ENCODE results near the gene IHH. TPM values are rescaled to one million over a fixed set of nuclear protein-coding genes. Genes with fewer than 3 reads are reported as not detected.

IHH gene
- total RNA-seq, 1 experiment from 2014 or later: 0.07 TPM

DNA sequence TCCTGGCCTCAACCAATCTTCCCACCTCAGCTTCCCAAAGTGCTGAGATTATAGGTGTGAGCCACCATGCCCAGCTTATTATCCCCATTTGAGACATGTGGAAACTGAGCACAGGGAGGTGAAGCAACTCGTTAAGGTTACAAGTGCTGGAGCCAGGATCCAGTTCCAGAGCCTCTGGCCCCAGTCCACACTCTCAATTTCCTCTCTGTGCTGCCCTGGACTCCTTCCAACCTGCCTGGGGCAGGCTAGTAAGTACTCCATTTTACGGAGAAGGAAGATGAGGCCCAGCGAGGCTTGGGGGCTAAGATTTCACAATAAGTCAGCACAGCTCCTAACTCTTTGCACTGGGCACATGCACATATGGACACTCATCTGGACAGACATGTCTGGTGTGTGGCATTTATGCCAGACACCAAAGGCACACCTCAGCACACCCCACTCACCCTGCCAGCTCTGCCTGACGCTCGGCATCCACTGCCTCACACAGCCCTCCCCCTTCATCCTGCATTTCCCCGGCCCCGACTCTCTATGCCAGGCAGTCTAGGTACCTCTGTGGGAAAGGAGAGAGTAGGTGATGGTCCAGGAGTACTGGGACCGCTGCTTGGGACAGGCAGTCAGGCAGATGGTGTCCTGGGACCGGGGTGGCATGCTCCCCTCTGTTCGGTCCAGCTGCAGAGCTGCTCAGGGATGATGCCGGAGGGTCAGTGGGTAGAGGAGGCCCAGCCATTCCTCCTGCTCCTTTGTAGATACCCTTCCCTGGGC is 39.9 kb downstream of the IHH start:
- BruUV-seq (replicated peaks): no TSS peak
- Histone ChIP-seq H3K27ac (ENCODE audit: low read length) (no peak overlapping the region), H4K20me1 (ENCODE audit: low read length) (no peaks in the 10 kb centered on the region), H3K9ac (ENCODE audit: low read length) (no peak overlapping the region), H3K4me1 (ENCODE audit: insufficient read depth, low read length) (no peaks in the 10 kb centered on the region), H3K79me2 (ENCODE audit: low read length) (no peaks in the 10 kb centered on the region), H3K9me3 (ENCODE audit: low read length) (no peaks in the 10 kb centered on the region), H3K36me3 (ENCODE audit: low read depth, low read length) (no peaks in the 10 kb centered on the region), H3K4me2 (ENCODE audit: low read length) (no peak overlapping the region), H2AFZ (ENCODE audit: low read length) (no peak overlapping the region), H3K4me3 (ENCODE audit: low read length) (no peak overlapping the region), H3K9me2 (replicated peaks; ENCODE audit: low read length) (no peaks in the 10 kb centered on the region), H3F3A (ENCODE audit: low read length, unreplicated experiment) (no peaks in the 10 kb centered on the region), H3K27me3 (ENCODE audit: low read length) (no peaks in the 10 kb centered on the region)
- intact Hi-C loops (cut with micrococcal nuclease): no loop called here
- TF ChIP-seq, protein P1, sequence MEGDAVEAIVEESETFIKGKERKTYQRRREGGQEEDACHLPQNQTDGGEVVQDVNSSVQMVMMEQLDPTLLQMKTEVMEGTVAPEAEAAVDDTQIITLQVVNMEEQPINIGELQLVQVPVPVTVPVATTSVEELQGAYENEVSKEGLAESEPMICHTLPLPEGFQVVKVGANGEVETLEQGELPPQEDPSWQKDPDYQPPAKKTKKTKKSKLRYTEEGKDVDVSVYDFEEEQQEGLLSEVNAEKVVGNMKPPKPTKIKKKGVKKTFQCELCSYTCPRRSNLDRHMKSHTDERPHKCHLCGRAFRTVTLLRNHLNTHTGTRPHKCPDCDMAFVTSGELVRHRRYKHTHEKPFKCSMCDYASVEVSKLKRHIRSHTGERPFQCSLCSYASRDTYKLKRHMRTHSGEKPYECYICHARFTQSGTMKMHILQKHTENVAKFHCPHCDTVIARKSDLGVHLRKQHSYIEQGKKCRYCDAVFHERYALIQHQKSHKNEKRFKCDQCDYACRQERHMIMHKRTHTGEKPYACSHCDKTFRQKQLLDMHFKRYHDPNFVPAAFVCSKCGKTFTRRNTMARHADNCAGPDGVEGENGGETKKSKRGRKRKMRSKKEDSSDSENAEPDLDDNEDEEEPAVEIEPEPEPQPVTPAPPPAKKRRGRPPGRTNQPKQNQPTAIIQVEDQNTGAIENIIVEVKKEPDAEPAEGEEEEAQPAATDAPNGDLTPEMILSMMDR (conservative IDR thresholded peaks at IDR 0.05; ENCODE audit: low read depth, low read length): no peak
- TF ChIP-seq EZH2phosphoT487 (IDR thresholded peaks at IDR 0.05; ENCODE audit: borderline replicate concordance, low read length) (no peak), EZH2 (IDR thresholded peaks at IDR 0.05; ENCODE audit: low read length, unreplicated experiment) (no peak)
- ATAC-seq (no peak), DNase-seq (peak; percentile 26)
- CTCF ChIA-PET: interaction anchor here (0.6 kb wide), 1 partner anchor 124 kb away, joined by 3 read pairs; no protein-coding TSS in a partner anchor
- POLR2A ChIA-PET (ENCODE audit: unreplicated experiment): no interaction called here

DNA sequence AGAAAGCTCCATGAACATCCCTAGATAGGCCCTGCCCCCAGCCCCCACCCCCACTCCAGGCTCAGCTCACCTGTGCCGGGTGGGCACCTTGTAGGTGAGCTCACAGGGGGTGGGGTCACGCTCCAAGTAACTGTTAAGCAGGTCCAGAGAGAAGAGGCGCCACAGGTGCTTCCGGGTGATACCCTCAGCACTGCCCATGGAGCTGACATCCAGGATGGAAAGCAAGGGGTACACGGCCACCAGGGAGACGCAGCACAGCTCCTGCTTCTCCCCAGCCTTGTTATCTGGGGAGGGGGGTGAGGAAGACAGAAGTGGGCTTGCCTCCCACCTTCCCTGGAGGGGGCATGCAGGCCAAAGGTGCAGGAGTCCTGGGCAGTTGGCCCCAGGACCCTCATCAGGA is 41.3 kb downstream of the IHH start:
- H3K9me3 ChIP-seq (ENCODE audit: low read length): no peaks in the 10 kb centered on the region
- BruUV-seq (replicated peaks): no TSS peak
- no peaks in the 10 kb centered on the region for H3K36me3 ChIP-seq (ENCODE audit: low read depth, low read length)
- H3K79me2 ChIP-seq (ENCODE audit: low read length): no peaks in the 10 kb centered on the region
- ChIA-PET CTCF (interaction anchor here (0.5 to 0.7 kb wide), 2 partner anchors 9 to 40 kb away, joined by 4 read pairs; no protein-coding TSS in a partner anchor), POLR2A (ENCODE audit: unreplicated experiment) (no interaction called here)
- intact Hi-C loops (cut with micrococcal nuclease): no loop called here
- no peak for DNase-seq
- no peak overlapping the region for H3K4me2 ChIP-seq (ENCODE audit: low read length)
- H3K4me1 ChIP-seq (ENCODE audit: insufficient read depth, low read length): no peaks in the 10 kb centered on the region
- no peak overlapping the region for H2AFZ ChIP-seq (ENCODE audit: low read length)
- no peaks in the 10 kb centered on the region for H3F3A ChIP-seq (ENCODE audit: low read length, unreplicated experiment)
- no peaks in the 10 kb centered on the region for H3K27me3 ChIP-seq (ENCODE audit: low read length)
- no peak for ATAC-seq
- no peak overlapping the region for H3K4me3 ChIP-seq (ENCODE audit: low read length)
- H3K9me2 ChIP-seq (replicated peaks; ENCODE audit: low read length): no peaks in the 10 kb centered on the region
- TF ChIP-seq EZH2phosphoT487 (IDR thresholded peaks at IDR 0.05; ENCODE audit: borderline replicate concordance, low read length) (no peak), EZH2 (IDR thresholded peaks at IDR 0.05; ENCODE audit: low read length, unreplicated experiment) (no peak)
- TF ChIP-seq, protein P1 (conservative IDR thresholded peaks at IDR 0.05; ENCODE audit: low read depth, low read length): no peak
- no peak overlapping the region for H3K27ac ChIP-seq (ENCODE audit: low read length)
- H3K9ac ChIP-seq (ENCODE audit: low read length): no peak overlapping the region
- no peaks in the 10 kb centered on the region for H4K20me1 ChIP-seq (ENCODE audit: low read length)

DNA sequence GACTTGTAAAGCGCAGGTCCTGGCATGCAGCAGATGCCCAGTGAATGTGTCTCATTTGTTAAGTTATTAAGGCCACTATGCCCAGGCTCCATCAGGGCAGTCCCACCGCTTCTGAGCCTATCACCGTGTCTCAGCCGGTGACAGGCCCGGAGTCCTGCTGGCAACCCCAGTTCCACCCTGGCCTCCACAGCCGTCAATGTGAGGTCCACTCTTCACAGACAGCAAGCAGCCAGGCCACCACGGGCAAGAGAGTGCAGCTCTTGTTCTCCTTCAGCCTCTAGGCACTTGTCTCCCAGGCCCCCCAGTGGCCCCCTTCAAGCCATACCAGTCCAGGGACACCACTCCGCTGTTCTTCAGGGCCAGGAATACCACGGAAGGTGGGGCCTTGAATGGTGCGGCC is 42.0 kb downstream of the IHH start:
- Histone ChIP-seq H3K9me2 (replicated peaks; ENCODE audit: low read length) (no peaks in the 10 kb centered on the region), H3F3A (ENCODE audit: low read length, unreplicated experiment) (no peaks in the 10 kb centered on the region), H3K36me3 (ENCODE audit: low read depth, low read length) (no peaks in the 10 kb centered on the region), H2AFZ (ENCODE audit: low read length) (no peak overlapping the region), H3K9me3 (ENCODE audit: low read length) (no peaks in the 10 kb centered on the region), H3K4me2 (ENCODE audit: low read length) (no peak overlapping the region), H4K20me1 (ENCODE audit: low read length) (no peaks in the 10 kb centered on the region), H3K4me3 (ENCODE audit: low read length) (no peak overlapping the region), H3K79me2 (ENCODE audit: low read length) (no peaks in the 10 kb centered on the region), H3K27me3 (ENCODE audit: low read length) (no peaks in the 10 kb centered on the region), H3K9ac (ENCODE audit: low read length) (no peak overlapping the region), H3K27ac (ENCODE audit: low read length) (no peak overlapping the region), H3K4me1 (ENCODE audit: insufficient read depth, low read length) (no peaks in the 10 kb centered on the region)
- BruUV-seq (replicated peaks): no TSS peak
- intact Hi-C loops (cut with micrococcal nuclease): no loop called here
- POLR2A ChIA-PET (ENCODE audit: unreplicated experiment): no interaction called here
- CTCF ChIA-PET: no interaction called here
- TF ChIP-seq EZH2phosphoT487 (IDR thresholded peaks at IDR 0.05; ENCODE audit: borderline replicate concordance, low read length) (no peak), EZH2 (IDR thresholded peaks at IDR 0.05; ENCODE audit: low read length, unreplicated experiment) (no peak)
- TF ChIP-seq, protein P1 (conservative IDR thresholded peaks at IDR 0.05; ENCODE audit: low read depth, low read length): no peak
- ATAC-seq (no peak), DNase-seq (no peak)

Measured in PC-3 (cell line).